SK-N-SH treated with all-trans-retinoic acid at 6 μM for 48 hours (cell line): ENCODE measurements around the gene HCFC1R1.

ENCODE experiments used
- ARNTL ChIP-seq: fragments of 450-650 bp; formaldehyde crosslinking; IDR thresholded peaks from 2 replicates; pipeline ENCODE4 v1.5.0; 2020; ENCODE audit warnings: low read depth, mild to moderate bottlenecking, moderate library complexity, borderline replicate concordance
- BACH2 ChIP-seq: fragments of 250-450 bp; sonication (Bioruptor Pico); IDR thresholded peaks from 2 replicates; pipeline ENCODE4 v1.9.0; 2021; ENCODE audit warnings: mild to moderate bottlenecking, borderline replicate concordance
- CSDC2 ChIP-seq: fragments of 250-450 bp; sonication (Bioruptor Pico); IDR thresholded peaks from 2 replicates; pipeline ENCODE4 v1.5.0; 2020; ENCODE audit warnings: mild to moderate bottlenecking, moderate library complexity
- GLIS3 ChIP-seq: fragments of 250-450 bp; sonication (Bioruptor Pico); IDR thresholded peaks from 2 replicates; pipeline ENCODE4 v1.5.0; 2020; ENCODE audit warnings: mild to moderate bottlenecking, moderate library complexity
- OSR1 ChIP-seq: fragments of 250-450 bp; sonication (Bioruptor Pico); IDR thresholded peaks from 2 replicates; pipeline ENCODE4 v1.8.0; 2022; ENCODE audit warnings: moderate library complexity, mild to moderate bottlenecking, inconsistent platforms
- RARB ChIP-seq: fragments of 250-450 bp; sonication (Bioruptor Pico); IDR thresholded peaks from 2 replicates; pipeline ENCODE4 v1.8.0; 2021; ENCODE audit warnings: mild to moderate bottlenecking, moderate library complexity
- ZFP3 ChIP-seq: fragments of 250-450 bp; sonication (Bioruptor Pico); IDR thresholded peaks from 2 replicates; pipeline ENCODE4 v1.5.0; 2020; ENCODE audit warnings: mild to moderate bottlenecking, moderate library complexity
- ZNF70 ChIP-seq: fragments of 450-650 bp; formaldehyde crosslinking; IDR thresholded peaks from 2 replicates; pipeline ENCODE4 v1.5.0; 2020; ENCODE audit warnings: mild to moderate bottlenecking, moderate library complexity
- ZNF8 ChIP-seq: fragments of 450-650 bp; formaldehyde crosslinking; IDR thresholded peaks from 2 replicates; pipeline ENCODE4 v1.5.0; 2020; ENCODE audit warnings: mild to moderate bottlenecking, moderate library complexity
- TF ChIP-seq, protein P1 (sequence below): fragments of 250-450 bp; sonication (Bioruptor Pico); IDR thresholded peaks from 2 replicates; pipeline ENCODE4 v1.5.1; 2021; ENCODE audit warnings: mild to moderate bottlenecking, moderate library complexity
- TF ChIP-seq, protein P2 (sequence below): fragments of 250-450 bp; sonication (Bioruptor Pico); IDR thresholded peaks from 2 replicates; pipeline ENCODE4 v1.8.0; 2020; ENCODE audit warnings: mild to moderate bottlenecking, moderate library complexity, borderline replicate concordance
- TF ChIP-seq, protein P3 (sequence below): fragments of 250-450 bp; sonication (Bioruptor Pico); IDR thresholded peaks from 2 replicates; pipeline ENCODE4 v1.5.1; 2020; ENCODE audit warnings: low read depth, mild to moderate bottlenecking, moderate library complexity

DNA sequence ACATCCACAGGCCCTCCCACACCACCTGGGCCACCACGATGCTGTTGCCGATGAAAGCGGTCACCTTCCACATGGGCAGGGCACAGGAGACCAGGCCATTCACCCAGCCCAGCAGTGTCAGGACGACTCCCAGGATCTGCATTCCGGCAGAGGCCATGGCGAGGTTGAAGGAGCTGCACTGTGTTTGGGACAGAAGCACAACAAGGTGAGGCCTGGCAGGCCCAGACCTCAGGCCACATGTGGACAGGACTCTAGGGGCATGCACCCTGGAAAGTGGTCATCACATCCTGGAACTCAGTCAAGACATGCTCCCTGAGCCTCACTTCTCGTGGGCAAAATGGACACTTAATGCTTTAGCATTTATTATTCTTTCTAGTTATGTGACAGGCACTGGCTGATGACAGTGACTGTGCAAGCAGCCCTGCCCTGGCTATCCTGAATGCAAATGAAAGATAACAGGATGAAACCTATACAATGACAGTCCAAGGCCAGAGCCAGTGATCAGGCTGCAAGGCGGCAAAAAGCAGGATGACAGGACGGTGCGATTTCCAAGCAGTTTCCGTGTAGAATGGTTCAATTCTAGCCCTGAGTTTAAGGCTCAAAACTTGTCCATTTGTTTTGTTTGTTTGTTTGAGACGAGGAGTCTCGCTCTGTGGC lies 7.7 kb downstream of the HCFC1R1 start:
- TF ChIP-seq CSDC2 (CRISPR knock-in tag) (no peak), GLIS3 (CRISPR knock-in tag) (no peak), ZFP3 (CRISPR knock-in tag) (no peak), ZNF8 (CRISPR knock-in tag) (no peak), BACH2 (CRISPR knock-in tag) (no peak), RARB (CRISPR knock-in tag) (no peak), ZNF70 (no peak), OSR1 (CRISPR knock-in tag) (no peak), ARNTL (CRISPR knock-in tag) (no peak)
- TF ChIP-seq, protein P1, sequence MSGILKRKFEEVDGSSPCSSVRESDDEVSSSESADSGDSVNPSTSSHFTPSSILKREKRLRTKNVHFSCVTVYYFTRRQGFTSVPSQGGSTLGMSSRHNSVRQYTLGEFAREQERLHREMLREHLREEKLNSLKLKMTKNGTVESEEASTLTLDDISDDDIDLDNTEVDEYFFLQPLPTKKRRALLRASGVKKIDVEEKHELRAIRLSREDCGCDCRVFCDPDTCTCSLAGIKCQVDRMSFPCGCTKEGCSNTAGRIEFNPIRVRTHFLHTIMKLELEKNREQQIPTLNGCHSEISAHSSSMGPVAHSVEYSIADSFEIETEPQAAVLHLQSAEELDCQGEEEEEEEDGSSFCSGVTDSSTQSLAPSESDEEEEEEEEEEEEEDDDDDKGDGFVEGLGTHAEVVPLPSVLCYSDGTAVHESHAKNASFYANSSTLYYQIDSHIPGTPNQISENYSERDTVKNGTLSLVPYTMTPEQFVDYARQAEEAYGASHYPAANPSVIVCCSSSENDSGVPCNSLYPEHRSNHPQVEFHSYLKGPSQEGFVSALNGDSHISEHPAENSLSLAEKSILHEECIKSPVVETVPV (CRISPR knock-in tag), result no peak
- TF ChIP-seq, protein P2, sequence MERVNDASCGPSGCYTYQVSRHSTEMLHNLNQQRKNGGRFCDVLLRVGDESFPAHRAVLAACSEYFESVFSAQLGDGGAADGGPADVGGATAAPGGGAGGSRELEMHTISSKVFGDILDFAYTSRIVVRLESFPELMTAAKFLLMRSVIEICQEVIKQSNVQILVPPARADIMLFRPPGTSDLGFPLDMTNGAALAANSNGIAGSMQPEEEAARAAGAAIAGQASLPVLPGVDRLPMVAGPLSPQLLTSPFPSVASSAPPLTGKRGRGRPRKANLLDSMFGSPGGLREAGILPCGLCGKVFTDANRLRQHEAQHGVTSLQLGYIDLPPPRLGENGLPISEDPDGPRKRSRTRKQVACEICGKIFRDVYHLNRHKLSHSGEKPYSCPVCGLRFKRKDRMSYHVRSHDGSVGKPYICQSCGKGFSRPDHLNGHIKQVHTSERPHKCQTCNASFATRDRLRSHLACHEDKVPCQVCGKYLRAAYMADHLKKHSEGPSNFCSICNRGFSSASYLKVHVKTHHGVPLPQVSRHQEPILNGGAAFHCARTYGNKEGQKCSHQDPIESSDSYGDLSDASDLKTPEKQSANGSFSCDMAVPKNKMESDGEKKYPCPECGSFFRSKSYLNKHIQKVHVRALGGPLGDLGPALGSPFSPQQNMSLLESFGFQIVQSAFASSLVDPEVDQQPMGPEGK, result no peak
- TF ChIP-seq, protein P3, sequence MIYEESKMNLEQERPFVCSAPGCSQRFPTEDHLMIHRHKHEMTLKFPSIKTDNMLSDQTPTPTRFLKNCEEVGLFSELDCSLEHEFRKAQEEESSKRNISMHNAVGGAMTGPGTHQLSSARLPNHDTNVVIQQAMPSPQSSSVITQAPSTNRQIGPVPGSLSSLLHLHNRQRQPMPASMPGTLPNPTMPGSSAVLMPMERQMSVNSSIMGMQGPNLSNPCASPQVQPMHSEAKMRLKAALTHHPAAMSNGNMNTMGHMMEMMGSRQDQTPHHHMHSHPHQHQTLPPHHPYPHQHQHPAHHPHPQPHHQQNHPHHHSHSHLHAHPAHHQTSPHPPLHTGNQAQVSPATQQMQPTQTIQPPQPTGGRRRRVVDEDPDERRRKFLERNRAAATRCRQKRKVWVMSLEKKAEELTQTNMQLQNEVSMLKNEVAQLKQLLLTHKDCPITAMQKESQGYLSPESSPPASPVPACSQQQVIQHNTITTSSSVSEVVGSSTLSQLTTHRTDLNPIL (CRISPR knock-in tag), result no peak
